Measurements from ENCODE around the gene RABGEF1.

- TF ChIP-seq CTCF (IDR thresholded peaks at IDR 0.05) = no peak
- TF ChIP-seq POLR2A (IDR thresholded peaks at IDR 0.05) = no peak
Observed at GRCh38 chr7:66729274-66729673, 11.3 kb upstream of the RABGEF1 start.
